GM21723 (cell line): ENCODE data around the gene ZDHHC7.

Source experiments
- ATAC-seq: cut with Tn5 transposase; IDR thresholded peaks from one replicate; pipeline ENCODE4 v1.9.1; 2021; ENCODE audit warnings: mild to moderate bottlenecking, moderate library complexity; ENCODE audit not compliant: unreplicated experiment

ZDHHC7 gene

DNA sequence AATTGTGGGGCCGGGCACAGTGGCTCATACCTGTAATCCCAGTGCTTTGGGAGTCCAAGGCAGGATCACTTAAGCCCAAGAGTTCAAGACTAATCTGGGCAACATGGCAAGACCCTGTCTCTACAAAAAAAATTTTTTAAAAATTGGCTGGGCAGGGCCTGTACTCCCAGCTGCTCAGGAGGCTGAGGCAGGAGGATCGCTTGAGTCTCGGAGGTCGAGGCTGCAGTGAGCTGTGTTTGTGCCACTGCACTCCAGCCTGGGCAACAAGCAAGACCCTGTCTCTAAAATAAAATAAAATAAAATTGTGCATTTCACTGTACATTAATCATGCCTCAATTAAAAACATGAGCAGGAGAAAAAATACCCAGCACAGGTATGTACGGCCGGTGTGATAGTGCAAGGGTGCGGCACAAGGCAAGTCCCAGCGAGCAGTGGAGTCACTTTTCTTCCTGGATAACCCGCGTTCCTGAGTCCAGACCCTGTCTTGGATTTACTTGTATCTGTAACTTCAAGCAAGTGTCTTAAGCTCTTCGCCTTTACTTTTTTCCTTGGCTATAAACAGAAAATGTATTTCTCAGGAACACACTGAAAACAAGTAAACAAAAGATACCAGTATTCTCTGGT is 11.4 kb downstream of the ZDHHC7 start:
- no peak for ATAC-seq

- no peak for ATAC-seq
Observed at GRCh38 chr16:84999200-84999599, 12.1 kb downstream of the ZDHHC7 start.

DNA sequence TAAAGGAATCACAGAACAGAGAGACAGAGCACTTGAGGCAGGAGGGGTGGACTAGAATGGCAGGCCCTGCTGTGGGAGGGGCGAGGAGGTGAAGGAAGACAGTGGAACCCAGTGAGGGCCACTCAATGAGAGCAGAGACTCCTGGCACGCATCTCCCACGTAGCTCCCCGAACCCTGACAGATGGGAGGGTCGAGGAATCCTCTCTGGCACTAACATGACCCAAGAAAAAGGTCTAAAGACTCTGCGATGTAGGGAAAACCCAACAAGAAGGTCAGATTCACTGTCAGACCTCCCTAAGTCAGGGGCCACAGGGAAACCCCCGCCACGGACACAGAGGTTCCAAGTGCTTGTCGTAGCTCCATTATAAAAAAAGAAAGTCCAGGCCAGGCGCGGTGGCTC is 15.0 kb downstream of the ZDHHC7 start:
- ATAC-seq = no peak

DNA sequence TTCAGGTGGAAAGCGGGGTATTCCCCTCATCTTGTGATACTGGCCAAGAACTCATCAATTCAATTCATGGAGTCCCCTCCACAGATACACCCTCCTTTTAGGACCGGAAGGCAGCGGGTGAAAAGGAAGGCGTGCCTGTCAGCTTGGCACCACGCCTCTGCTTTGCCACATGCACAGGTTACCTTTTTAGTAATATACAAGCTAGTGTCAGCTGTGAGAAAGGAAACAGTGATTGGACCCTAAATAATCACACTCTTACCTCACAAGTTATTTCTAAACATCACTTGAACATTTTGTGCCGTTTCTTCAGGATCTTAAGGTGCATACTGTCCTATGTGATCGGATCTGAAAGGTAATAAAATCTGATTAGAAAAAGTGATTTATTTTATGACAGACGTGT is 15.7 kb downstream of the ZDHHC7 start:
- no peak for ATAC-seq

GRCh38 chr16:84993926-84994325 is 17.4 kb downstream of the ZDHHC7 start:
- ATAC-seq = no peak

GRCh38 chr16:84992717-84993075 is 18.6 kb downstream of the ZDHHC7 start:
- no peak for ATAC-seq

DNA sequence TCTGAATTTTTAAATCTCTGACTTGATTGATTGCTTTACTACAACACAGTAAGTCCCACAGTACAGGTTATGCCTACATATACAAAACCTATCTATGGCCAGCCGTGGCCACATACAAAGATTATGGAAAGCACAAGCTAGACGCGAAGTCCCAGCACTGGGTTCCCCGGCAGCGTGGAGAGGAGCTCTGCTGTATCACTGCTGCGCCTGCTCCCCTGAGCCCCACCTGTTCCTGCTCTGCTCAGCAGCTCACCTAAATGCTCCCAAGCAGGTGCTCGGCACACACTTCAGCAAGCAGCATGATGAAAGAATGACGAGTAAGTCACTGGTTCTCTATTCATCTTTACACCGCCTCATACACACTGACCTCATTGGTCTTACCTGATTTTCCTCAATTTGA is 20.6 kb downstream of the ZDHHC7 start:
- no peak for ATAC-seq

DNA sequence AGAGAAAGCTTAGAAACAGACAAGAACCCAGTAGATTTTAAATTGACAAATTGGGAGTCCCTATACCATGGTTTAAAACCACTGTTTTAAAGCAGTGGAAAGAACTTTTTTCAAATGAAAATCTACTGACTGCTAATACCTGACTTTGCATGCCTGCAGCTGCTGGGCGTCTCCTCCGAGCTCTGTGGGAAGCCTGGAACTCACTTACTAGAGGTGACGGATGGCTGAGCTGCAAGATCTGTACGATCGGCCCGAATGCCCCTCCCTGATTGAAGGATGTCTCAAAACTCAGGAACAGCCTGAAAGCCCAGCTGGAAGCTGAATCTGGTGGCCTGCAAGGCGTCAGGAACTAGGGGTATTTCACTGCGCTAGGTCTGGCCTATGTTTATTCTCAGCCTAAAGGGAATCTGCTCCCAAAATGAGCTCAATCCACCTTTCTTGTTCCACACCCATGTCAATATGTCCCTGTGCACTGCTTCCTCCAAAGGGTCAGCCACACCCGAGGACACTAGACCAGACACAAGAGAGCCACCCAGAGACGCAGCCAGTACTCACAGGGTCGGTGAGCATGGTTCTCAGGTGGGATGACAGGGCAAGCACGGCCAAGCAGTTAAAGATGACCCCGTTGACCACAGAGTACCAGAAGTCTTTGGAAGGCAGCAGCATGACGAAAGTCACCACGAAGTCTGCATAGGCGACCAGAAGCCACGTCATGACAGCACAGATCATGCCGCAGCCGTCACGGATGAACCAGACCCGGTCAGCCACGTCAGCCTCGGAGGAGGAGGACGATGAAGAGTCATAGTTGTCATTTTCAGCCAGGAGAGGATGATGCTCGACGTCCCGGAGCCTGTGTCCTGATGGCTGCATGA is 21.4 kb downstream of the ZDHHC7 start:
- ATAC-seq = no peak

- ATAC-seq = no peak
Observed at GRCh38 chr16:84988328-84989080, 22.8 kb downstream of the ZDHHC7 start.

DNA sequence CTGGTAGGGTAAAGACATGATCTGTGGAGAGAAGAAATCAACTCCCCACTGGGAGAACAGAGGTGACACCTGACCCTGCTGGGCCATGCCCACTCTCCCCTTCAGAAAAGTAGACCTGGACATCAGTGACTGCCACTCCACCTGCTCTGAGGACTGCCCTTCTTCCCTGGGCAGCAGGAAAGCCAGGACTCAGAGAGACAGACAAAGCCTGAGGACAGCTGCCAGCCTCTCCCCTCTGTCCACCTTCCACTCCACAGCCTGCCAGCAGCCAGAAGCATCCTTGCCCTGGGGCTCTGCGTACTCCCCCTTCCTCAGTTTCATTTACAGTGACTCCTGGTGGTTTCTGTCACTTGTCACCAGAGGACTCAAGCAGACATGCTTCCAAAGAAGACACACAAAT is 24.5 kb downstream of the ZDHHC7 start:
- no peak for ATAC-seq

DNA sequence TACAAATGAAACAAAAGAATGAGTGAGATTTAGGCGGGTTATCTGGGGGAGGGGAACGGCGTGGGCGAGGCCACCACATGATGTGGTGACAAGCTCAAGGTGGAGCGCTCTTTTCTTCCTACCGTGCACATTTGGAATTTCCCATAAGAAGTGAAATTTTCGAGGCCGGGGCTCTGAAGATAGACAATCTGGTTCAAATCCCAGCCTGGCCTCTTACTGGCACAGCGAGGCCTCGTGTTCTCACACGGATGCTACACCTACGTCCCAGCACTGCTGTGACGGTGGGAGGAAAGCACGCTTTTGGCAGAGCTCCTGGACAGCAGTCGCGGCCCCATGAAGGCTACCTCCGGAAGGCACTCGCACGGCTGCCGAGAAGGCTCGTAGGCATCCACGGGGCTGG is 25.2 kb downstream of the ZDHHC7 start:
- ATAC-seq = no peak

- ATAC-seq = no peak
Observed at GRCh38 chr16:84985079-84986065, 26.0 kb downstream of the ZDHHC7 start.

DNA sequence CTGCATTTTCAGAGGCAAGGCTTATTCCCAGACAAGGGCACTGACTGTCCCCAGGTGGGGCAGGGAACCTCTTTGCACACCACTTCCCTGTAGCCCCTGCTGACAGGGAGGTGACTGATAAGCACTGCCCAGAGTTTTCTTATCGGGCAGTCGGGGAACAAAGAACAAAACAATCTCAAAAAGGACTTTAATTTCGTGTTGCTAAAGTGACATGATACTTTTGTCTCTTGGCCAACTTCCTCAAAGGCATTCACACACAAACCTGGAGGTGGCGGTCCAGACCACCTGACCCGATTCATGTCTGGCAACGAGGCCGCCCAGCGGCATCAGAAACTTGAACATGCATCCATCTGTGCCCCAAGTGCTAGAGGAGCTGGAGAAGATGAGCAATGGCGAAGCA is 28.9 kb downstream of the ZDHHC7 start:
- no peak for ATAC-seq

GRCh38 chr16:84979516-84979915 is 31.8 kb downstream of the ZDHHC7 start:
- ATAC-seq = no peak

DNA sequence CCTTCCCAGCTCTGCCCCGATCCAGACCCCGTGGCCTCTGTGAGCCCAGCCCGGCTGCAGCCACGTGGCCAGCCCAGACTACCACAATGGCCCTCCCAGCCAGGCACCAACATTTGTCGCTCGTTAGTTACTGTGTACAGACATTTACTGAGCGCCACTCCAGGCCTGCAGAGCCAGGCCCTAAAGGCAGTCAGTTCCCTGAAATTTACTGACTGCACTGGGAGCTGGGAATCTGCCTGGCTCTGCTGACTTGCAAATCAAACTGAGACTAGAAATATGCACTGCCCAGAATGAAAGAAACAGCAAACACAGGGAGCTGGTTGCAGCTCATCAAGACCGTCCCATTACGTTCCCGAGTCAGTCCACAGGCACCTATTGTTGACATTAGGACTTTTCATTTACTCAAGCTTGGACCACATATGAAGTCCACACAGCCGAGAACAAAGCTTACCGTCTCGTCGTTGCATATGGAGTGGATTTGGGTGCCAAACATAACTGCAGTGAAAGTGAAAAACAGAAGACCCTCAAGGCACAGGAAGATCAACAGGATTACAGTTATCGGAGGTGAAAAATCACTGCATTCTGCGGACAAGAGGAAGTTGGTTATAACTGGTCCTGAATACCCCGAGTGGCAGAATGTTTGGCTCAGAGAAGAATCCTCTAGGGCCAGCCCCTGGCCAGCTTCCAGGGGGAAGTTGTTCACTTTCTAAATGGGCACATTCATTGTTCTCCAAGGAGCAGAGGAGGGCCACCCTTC is 34.5 kb downstream of the ZDHHC7 start:
- ATAC-seq = no peak

- ATAC-seq = no peak
Observed at GRCh38 chr16:84975522-84975921, 35.8 kb downstream of the ZDHHC7 start.

DNA sequence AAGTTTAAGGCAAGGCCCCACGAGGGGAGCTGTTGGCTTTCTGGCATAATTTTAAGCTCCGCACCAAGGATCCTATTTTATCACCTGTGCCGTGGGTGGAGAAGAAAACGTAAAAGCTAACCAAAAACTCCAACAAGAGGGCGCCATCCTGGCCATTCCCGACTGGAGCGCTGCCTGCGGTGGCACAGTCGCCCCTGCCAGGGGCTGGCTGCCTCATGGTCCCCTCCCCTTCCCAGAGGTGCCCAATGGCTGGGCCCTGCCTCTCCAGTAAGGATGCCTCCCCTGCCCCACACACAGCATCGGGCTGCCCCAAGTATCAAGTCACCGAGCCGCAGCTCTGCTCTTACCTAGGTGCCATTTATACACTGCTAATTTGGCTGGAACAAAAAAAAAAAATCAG is 36.3 kb downstream of the ZDHHC7 start:
- no peak for ATAC-seq

- ATAC-seq = no peak
Observed at GRCh38 chr16:84973776-84974523, 37.4 kb downstream of the ZDHHC7 start.

GRCh38 chr16:84973236-84973635 is 38.1 kb downstream of the ZDHHC7 start:
- ATAC-seq = no peak
